Duodenal mucosa (tissue), 2 donors: Measurements from ENCODE around the gene EXOC4.

Experiments
- H3K27ac ChIP-seq: one replicate; pipeline ENCODE4 v1.7.0; 2013; ENCODE audit warnings: low read depth, low read length
- H3K27me3 ChIP-seq, 2 donors: one replicate each; pipeline ENCODE4 v1.7.0; 2013; ENCODE audit warnings: low read length in 2 of 2, control low read depth in 1 of 2; ENCODE audit not compliant: insufficient read depth in 2 of 2, control insufficient read depth in 1 of 2
- H3K36me3 ChIP-seq, 2 donors: one replicate each; pipeline ENCODE4 v1.7.0; 2013; ENCODE audit warnings: low read length in 2 of 2, control low read depth in 1 of 2; ENCODE audit not compliant: insufficient read depth in 2 of 2, control insufficient read depth in 1 of 2
- H3K4me1 ChIP-seq, 2 donors: one replicate each; pipeline ENCODE4 v1.7.0; 2013; ENCODE audit warnings: low read length in 2 of 2, control low read depth in 1 of 2; ENCODE audit not compliant: insufficient read depth in 2 of 2, control insufficient read depth in 1 of 2
- H3K4me3 ChIP-seq, 2 donors: one replicate each; pipeline ENCODE4 v1.7.0; 2013; ENCODE audit warnings: low read length in 2 of 2, low read depth in 1 of 2
- H3K9ac ChIP-seq, 2 donors: one replicate each; pipeline ENCODE4 v1.7.0; 2013; ENCODE audit warnings: low read length in 2 of 2, low read depth in 1 of 2
- H3K9me3 ChIP-seq, 2 donors: one replicate each; pipeline ENCODE4 v1.7.0; 2013; ENCODE audit warnings: low read length in 2 of 2, control low read depth in 1 of 2; ENCODE audit not compliant: control insufficient read depth in 1 of 2

The EXOC4 gene

DNA sequence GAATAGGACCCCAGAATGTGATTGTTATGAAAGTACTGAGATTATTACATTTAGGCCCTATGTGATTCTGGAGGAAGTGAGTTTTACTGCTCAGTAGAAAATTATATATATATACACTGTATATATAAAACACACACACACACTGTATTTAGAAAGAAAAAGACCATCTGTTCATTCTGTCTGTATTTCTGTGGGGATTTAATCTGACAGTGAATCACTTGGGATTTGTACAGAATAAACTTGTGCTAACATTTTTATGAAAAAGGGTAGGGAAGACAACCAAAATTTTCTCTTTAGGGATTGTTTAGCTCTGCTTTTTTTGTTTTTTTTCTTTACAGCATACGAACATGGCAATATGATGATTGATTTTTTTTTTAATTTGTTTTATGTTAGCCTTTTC, 142.7 kb downstream of the EXOC4 start:
- no peaks in the 10 kb centered on the region for H3K27me3 ChIP-seq
- no peaks in the 10 kb centered on the region for H3K4me1 ChIP-seq
- H3K36me3 ChIP-seq, result no peaks in the 10 kb centered on the region
- H3K27ac ChIP-seq, result no peak overlapping the region
- no peak overlapping the region for H3K9ac ChIP-seq
- H3K9me3 ChIP-seq, result no peaks in the 10 kb centered on the region
- no peak overlapping the region for H3K4me3 ChIP-seq

GRCh38 chr7:133398506-133398905, 145.6 kb downstream of the EXOC4 start:
- Histone ChIP-seq H3K9me3 (no peaks in the 10 kb centered on the region), H3K4me3 (no peak overlapping the region), H3K36me3 (no peaks in the 10 kb centered on the region), H3K4me1 (no peaks in the 10 kb centered on the region), H3K27ac (no peak overlapping the region), H3K9ac (no peak overlapping the region), H3K27me3 (no peaks in the 10 kb centered on the region)

- Histone ChIP-seq H3K9ac (no peak overlapping the region), H3K4me3 (no peak overlapping the region), H3K27me3 (no peaks in the 10 kb centered on the region), H3K4me1 (no peaks in the 10 kb centered on the region), H3K9me3 (no peaks in the 10 kb centered on the region), H3K36me3 (no peaks in the 10 kb centered on the region), H3K27ac (no peak overlapping the region)
These were observed 148.3 kb downstream of the EXOC4 start for GRCh38 chr7:133401225-133401624.

GRCh38 chr7:133408212-133408611, 155.3 kb downstream of the EXOC4 start:
- Histone ChIP-seq H3K9me3 (no peaks in the 10 kb centered on the region), H3K27me3 (no peaks in the 10 kb centered on the region), H3K9ac (no peak overlapping the region), H3K4me3 (no peak overlapping the region), H3K27ac (no peak overlapping the region), H3K4me1 (no peaks in the 10 kb centered on the region), H3K36me3 (no peaks in the 10 kb centered on the region)

DNA sequence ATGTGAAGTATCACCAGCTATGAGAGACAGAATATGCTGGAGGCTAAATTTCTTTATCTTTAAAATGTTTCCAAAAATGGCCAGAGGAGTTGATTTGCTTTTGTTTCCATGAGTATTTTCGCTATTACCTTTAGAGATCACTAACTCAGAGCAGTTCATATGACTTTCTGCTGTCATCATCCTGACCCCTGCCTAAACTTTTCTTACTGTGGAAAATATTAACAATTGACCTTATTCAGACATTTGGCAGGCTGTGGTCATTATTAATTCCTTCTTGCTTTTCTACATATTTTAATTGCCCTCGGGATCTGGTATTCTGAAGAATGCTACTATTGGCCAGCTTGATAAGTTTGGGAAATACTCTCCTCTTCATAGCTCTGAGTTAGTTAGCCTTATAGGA, 156.5 kb downstream of the EXOC4 start:
- Histone ChIP-seq H3K27ac (no peak overlapping the region), H3K4me3 (no peak overlapping the region), H3K9me3 (no peaks in the 10 kb centered on the region), H3K4me1 (no peaks in the 10 kb centered on the region), H3K27me3 (no peaks in the 10 kb centered on the region), H3K36me3 (no peaks in the 10 kb centered on the region), H3K9ac (no peak overlapping the region)

- Histone ChIP-seq H3K9me3 (no peaks in the 10 kb centered on the region), H3K36me3 (no peaks in the 10 kb centered on the region), H3K27ac (no peak overlapping the region), H3K4me3 (no peak overlapping the region), H3K4me1 (no peaks in the 10 kb centered on the region), H3K9ac (no peak overlapping the region), H3K27me3 (no peaks in the 10 kb centered on the region)
These were observed 157.1 kb downstream of the EXOC4 start for GRCh38 chr7:133409966-133410365.

DNA sequence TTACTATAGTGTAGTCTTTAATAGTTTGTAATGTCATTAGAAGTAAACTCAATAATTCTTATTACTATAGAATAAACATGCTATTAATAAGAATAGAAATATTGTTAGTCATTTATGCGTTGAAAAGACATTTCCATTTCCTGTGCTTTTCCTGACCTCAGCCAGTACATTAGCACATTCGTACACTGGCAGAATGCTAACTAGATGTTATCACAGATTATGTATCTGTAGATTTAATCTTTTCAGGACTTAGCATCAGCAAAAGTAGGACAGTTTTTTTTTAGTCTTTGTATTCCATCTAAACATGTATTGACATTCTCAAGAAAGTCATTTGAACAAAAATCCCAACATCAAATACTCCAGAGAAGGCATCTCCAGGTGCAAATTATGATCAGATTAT, 158.5 kb downstream of the EXOC4 start:
- Histone ChIP-seq H3K27ac (no peak overlapping the region), H3K4me1 (no peaks in the 10 kb centered on the region), H3K27me3 (no peaks in the 10 kb centered on the region), H3K9ac (no peak overlapping the region), H3K9me3 (no peaks in the 10 kb centered on the region), H3K36me3 (no peaks in the 10 kb centered on the region), H3K4me3 (no peak overlapping the region)

GRCh38 chr7:133412942-133413341, 160.1 kb downstream of the EXOC4 start:
- Histone ChIP-seq H3K4me3 (no peak overlapping the region), H3K36me3 (no peaks in the 10 kb centered on the region), H3K9ac (no peak overlapping the region), H3K27ac (no peak overlapping the region), H3K9me3 (no peaks in the 10 kb centered on the region), H3K27me3 (no peaks in the 10 kb centered on the region), H3K4me1 (no peaks in the 10 kb centered on the region)

- Histone ChIP-seq H3K9ac (no peak overlapping the region), H3K4me3 (no peak overlapping the region), H3K27me3 (no peaks in the 10 kb centered on the region), H3K4me1 (no peaks in the 10 kb centered on the region), H3K27ac (no peak overlapping the region), H3K36me3 (no peaks in the 10 kb centered on the region), H3K9me3 (no peaks in the 10 kb centered on the region)
These were observed 166.2 kb downstream of the EXOC4 start for GRCh38 chr7:133419041-133419440.

DNA sequence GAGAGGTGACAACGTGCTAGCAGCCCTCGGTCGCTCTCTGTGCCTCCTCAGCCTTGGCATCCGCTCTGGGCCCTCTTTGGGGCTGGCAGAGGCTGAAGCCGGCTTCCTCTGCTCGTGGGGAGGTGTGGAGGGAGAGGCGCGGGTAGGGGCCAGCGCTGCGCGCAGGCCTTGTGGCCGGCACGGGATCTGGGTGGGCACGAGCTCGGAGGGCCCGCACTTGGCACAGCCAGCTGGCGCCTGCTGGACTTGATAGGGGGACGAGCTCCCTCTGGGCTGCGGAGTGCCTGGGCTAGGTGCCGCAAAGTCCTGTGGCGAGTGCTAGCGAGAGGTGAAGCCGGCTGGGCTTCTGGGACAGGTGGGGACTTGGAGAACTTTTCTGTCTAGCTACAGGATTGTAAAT, 170.7 kb downstream of the EXOC4 start:
- Histone ChIP-seq H3K4me1 (no peaks in the 10 kb centered on the region), H3K27me3 (no peaks in the 10 kb centered on the region), H3K9ac (no peak overlapping the region)

GRCh38 chr7:133428326-133428725, 175.4 kb downstream of the EXOC4 start:
- Histone ChIP-seq H3K4me1 (peaks cover 0 to 5% of the 10 kb centered on the region in 2 donors), H3K36me3 (no peaks in the 10 kb centered on the region), H3K9ac (no peak overlapping the region), H3K27ac (no peak overlapping the region), H3K9me3 (no peaks in the 10 kb centered on the region), H3K27me3 (no peaks in the 10 kb centered on the region), H3K4me3 (no peak overlapping the region)

More for the DNA sequence above, 170.7 kb downstream of the EXOC4 start:
- no peaks in the 10 kb centered on the region for H3K9me3 ChIP-seq
- H3K4me3 ChIP-seq, result no peak overlapping the region
- H3K27ac ChIP-seq, result no peak overlapping the region
- H3K36me3 ChIP-seq, result no peaks in the 10 kb centered on the region
